HG03060 (cell line): ENCODE measurements around the gene EFNA3.

Source experiments
- ATAC-seq: cut with Tn5 transposase; IDR thresholded peaks from one replicate; pipeline ENCODE4 v1.9.1; 2021; ENCODE audit warnings: low read depth, moderate number of reproducible peaks; ENCODE audit not compliant: unreplicated experiment

EFNA3 gene

GRCh38 chr1:155064832-155065429 is 13.7 kb upstream of the EFNA3 start:
- ATAC-seq, result no peak

- ATAC-seq, result no peak
Observed at GRCh38 chr1:155066777-155067176, 11.9 kb upstream of the EFNA3 start.

GRCh38 chr1:155068599-155068998 is 10.0 kb upstream of the EFNA3 start:
- ATAC-seq, result no peak

- ATAC-seq, result no peak
Observed at GRCh38 chr1:155069551-155070157, 9.0 kb upstream of the EFNA3 start.

- no peak for ATAC-seq
Observed at GRCh38 chr1:155070158-155070621, 8.4 kb upstream of the EFNA3 start.

- no peak for ATAC-seq
Observed at GRCh38 chr1:155070721-155071569, 7.7 kb upstream of the EFNA3 start.

GRCh38 chr1:155071701-155072100 is 6.9 kb upstream of the EFNA3 start:
- ATAC-seq, result no peak

- ATAC-seq, result no peak
Observed at GRCh38 chr1:155072531-155073289, 5.9 kb upstream of the EFNA3 start.

- no peak for ATAC-seq
Observed at GRCh38 chr1:155073377-155074242, 5.0 kb upstream of the EFNA3 start.

- no peak for ATAC-seq
Observed at GRCh38 chr1:155075535-155075934, 3.1 kb upstream of the EFNA3 start.

GRCh38 chr1:155076371-155076770 is 2.3 kb upstream of the EFNA3 start:
- ATAC-seq, result no peak

GRCh38 chr1:155077346-155077745 is 1.3 kb upstream of the EFNA3 start:
- no peak for ATAC-seq

GRCh38 chr1:155077758-155078445 is 735 bp upstream of the EFNA3 start:
- ATAC-seq, result no peak

GRCh38 chr1:155079210-155079486 is 511 bp downstream of the EFNA3 start:
- ATAC-seq, result no peak

- ATAC-seq, result no peak
Observed at GRCh38 chr1:155079487-155080311, 1.1 kb downstream of the EFNA3 start.

GRCh38 chr1:155080312-155081228 is 1.9 kb downstream of the EFNA3 start:
- ATAC-seq, result no peak

GRCh38 chr1:155081472-155082300 is 3.0 kb downstream of the EFNA3 start:
- no peak for ATAC-seq
